ENCODE data around the gene GNB2.

DNA sequence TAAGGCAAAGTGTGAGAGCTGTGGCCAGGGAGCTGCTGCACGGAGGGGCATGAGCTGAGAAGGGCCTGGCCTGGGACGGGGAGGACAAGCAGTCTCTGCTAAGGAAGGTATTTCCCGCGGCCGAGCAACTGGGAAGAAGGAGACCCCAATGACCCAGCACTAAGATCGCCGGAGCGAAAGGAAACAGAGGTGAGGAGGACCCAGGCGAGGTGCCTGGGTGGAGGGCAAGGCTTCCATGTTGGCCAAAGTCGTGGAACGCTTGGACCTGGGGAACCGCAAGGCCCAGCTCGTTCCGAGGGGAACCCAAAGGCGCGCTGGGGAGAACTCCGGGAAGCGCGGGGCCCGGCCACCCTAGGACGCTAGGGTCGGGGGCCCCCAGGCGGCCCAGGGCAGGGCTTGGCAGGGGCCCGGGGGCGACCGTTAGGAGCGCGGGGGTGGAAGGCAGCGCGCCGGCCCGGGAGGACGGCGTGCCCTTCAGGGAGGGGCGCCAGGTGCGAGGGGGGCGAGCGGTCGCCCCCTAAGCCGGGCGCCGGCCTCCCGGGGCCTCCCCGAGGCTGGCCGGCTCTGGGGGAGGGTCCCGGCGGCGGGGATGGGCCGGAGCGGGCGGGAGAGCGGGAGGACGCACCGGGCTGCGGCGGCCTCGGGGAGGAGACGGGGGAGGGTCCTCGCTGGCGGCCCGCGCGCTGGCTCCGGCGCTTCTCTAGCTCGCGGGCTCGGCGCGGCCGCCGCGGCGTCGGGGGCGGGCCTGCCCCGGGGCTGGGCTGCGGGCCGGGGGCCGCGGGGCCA lies 20.0 kb downstream of the GNB2 start:
- TF ChIP-seq POLR2AphosphoS5 (IDR thresholded peaks at IDR 0.05; ENCODE audit: low read depth, low read length) (no peak), SIN3A (IDR thresholded peaks at IDR 0.05; ENCODE audit: borderline replicate concordance, insufficient read depth, low read length) (no peak), TAF1 (IDR thresholded peaks at IDR 0.05; ENCODE audit: borderline replicate concordance, insufficient read depth, low read length) (no peak)
- TF ChIP-seq, protein P1, sequence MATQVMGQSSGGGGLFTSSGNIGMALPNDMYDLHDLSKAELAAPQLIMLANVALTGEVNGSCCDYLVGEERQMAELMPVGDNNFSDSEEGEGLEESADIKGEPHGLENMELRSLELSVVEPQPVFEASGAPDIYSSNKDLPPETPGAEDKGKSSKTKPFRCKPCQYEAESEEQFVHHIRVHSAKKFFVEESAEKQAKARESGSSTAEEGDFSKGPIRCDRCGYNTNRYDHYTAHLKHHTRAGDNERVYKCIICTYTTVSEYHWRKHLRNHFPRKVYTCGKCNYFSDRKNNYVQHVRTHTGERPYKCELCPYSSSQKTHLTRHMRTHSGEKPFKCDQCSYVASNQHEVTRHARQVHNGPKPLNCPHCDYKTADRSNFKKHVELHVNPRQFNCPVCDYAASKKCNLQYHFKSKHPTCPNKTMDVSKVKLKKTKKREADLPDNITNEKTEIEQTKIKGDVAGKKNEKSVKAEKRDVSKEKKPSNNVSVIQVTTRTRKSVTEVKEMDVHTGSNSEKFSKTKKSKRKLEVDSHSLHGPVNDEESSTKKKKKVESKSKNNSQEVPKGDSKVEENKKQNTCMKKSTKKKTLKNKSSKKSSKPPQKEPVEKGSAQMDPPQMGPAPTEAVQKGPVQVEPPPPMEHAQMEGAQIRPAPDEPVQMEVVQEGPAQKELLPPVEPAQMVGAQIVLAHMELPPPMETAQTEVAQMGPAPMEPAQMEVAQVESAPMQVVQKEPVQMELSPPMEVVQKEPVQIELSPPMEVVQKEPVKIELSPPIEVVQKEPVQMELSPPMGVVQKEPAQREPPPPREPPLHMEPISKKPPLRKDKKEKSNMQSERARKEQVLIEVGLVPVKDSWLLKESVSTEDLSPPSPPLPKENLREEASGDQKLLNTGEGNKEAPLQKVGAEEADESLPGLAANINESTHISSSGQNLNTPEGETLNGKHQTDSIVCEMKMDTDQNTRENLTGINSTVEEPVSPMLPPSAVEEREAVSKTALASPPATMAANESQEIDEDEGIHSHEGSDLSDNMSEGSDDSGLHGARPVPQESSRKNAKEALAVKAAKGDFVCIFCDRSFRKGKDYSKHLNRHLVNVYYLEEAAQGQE (IDR thresholded peaks at IDR 0.05; ENCODE audit: insufficient read depth in 1 of 2, low read depth in 2 of 2, low read length in 2 of 2): no peak

Measured in PFSK-1 (cell line).